Measurements from ENCODE around the gene PTPN3.

DNA sequence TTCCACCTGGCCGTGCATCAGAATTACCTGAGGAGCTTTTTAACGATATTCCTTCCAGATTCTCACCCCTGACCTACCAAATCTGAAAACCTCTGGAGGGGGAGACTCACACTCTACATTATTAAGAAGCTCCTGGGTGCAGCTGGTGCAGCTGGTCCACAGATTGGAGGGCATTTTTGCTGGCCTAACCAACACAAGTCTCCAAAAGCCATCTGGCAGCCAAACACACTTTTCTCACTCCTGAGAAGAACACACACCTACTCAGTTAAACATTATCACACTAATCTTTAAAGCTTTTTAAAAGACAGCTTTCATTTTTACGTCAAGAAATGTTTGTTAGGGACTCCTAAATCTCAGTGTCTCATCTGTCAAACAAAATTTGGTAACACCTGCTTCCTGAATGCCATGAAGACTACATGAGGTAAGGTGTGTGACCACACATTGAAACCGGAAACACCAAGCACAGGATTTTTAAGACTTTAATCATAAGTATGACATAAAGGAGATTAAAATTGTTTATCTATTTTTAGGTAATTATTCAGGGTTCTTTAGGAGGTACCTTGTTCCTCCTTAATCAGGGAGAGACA is 14.2 kb upstream of the PTPN3 start:
- TF ChIP-seq, protein P1, sequence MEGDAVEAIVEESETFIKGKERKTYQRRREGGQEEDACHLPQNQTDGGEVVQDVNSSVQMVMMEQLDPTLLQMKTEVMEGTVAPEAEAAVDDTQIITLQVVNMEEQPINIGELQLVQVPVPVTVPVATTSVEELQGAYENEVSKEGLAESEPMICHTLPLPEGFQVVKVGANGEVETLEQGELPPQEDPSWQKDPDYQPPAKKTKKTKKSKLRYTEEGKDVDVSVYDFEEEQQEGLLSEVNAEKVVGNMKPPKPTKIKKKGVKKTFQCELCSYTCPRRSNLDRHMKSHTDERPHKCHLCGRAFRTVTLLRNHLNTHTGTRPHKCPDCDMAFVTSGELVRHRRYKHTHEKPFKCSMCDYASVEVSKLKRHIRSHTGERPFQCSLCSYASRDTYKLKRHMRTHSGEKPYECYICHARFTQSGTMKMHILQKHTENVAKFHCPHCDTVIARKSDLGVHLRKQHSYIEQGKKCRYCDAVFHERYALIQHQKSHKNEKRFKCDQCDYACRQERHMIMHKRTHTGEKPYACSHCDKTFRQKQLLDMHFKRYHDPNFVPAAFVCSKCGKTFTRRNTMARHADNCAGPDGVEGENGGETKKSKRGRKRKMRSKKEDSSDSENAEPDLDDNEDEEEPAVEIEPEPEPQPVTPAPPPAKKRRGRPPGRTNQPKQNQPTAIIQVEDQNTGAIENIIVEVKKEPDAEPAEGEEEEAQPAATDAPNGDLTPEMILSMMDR (IDR thresholded peaks at IDR 0.05 in 2 of 3, conservative IDR thresholded peaks at IDR 0.05 in 1 of 3; ENCODE audit: borderline replicate concordance in 1 of 3, insufficient read depth in 1 of 3, low read depth in 2 of 3, low read length in 2 of 3), result no peak
- TF ChIP-seq, protein P2, sequence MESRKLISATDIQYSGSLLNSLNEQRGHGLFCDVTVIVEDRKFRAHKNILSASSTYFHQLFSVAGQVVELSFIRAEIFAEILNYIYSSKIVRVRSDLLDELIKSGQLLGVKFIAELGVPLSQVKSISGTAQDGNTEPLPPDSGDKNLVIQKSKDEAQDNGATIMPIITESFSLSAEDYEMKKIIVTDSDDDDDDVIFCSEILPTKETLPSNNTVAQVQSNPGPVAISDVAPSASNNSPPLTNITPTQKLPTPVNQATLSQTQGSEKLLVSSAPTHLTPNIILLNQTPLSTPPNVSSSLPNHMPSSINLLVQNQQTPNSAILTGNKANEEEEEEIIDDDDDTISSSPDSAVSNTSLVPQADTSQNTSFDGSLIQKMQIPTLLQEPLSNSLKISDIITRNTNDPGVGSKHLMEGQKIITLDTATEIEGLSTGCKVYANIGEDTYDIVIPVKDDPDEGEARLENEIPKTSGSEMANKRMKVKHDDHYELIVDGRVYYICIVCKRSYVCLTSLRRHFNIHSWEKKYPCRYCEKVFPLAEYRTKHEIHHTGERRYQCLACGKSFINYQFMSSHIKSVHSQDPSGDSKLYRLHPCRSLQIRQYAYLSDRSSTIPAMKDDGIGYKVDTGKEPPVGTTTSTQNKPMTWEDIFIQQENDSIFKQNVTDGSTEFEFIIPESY (IDR thresholded peaks at IDR 0.05; ENCODE audit: extremely low read depth, insufficient replicate concordance, low read length), result no peak
- TF ChIP-seq POLR2A (IDR thresholded peaks at IDR 0.05; ENCODE audit: borderline replicate concordance, extremely low read depth, insufficient read depth, insufficient read length) (no peak), TCF7L2 (IDR thresholded peaks at IDR 0.05; ENCODE audit: borderline replicate concordance, extremely low read depth, insufficient read depth, insufficient read length) (no peak), ZFX (IDR thresholded peaks at IDR 0.05) (no peak), EZH2 (IDR thresholded peaks at IDR 0.05) (no peak), SIN3A (IDR thresholded peaks at IDR 0.05; ENCODE audit: low read depth) (no peak), ZNF274 (IDR thresholded peaks at IDR 0.05; ENCODE audit: low read depth, low read length) (no peak), POLR2AphosphoS5 (IDR thresholded peaks at IDR 0.05; ENCODE audit: low read depth, low read length) (no peak), RAD21 (IDR thresholded peaks at IDR 0.05; ENCODE audit: low read depth) (no peak), YY1 (IDR thresholded peaks at IDR 0.05; ENCODE audit: extremely low read depth, insufficient replicate concordance, low read depth, low read length) (no peak)
- TF ChIP-seq, protein P3, sequence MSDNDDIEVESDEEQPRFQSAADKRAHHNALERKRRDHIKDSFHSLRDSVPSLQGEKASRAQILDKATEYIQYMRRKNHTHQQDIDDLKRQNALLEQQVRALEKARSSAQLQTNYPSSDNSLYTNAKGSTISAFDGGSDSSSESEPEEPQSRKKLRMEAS (IDR thresholded peaks at IDR 0.05), result no peak

All from HCT116 (cell line).